Activated CD4-positive, alpha-beta T cell treated with anti-CD3 and anti-CD28 coated beads for 36 hours (primary cell): ENCODE measurements around the gene PCDHA5. TPM values are rescaled to one million over a fixed set of nuclear protein-coding genes. Genes with fewer than 3 reads are reported as not detected.
"Not testable (repeated sequence)": the region's sequence is repeated elsewhere in the genome, so short reads cannot be mapped to it uniquely, and the experiment has no call there.

ENCODE experiments used
- ATAC-seq: fragments of 200-7000 bp; cut with Tn5 transposase; one replicate; pipeline ENCODE4 v1.10.0; 2021; ENCODE audit warnings: mild to moderate bottlenecking, moderate library complexity
- CTCF ChIA-PET: fragments of 350-600 bp; sonication (Branson Sonifier 250); formaldehyde crosslinking; loops from one replicate; lab custom pipeline; 2021; ENCODE audit warnings: antibody characterized with exemption; lab: Charles Lee
- POLR2A ChIA-PET: fragments of 350-600 bp; sonication (Branson Sonifier 250); formaldehyde crosslinking; loops from one replicate; lab custom pipeline; 2021; ENCODE audit warnings: antibody characterized with exemption, inconsistent platforms; lab: Charles Lee
- DNase-seq: peaks from one replicate; pipeline ENCODE4 v3.0.0-alpha.2; 2020
- H3K27ac Mint-ChIP-seq: one replicate; pipeline ENCODE4 v1.8.0; 2021; ENCODE audit warnings: mixed read lengths
- H3K27me3 Mint-ChIP-seq: one replicate; pipeline ENCODE4 v1.8.0; 2021; ENCODE audit warnings: mixed read lengths
- H3K36me3 Mint-ChIP-seq: one replicate; pipeline ENCODE4 v1.8.0; 2021; ENCODE audit warnings: low read depth, mixed read lengths
- H3K4me1 Mint-ChIP-seq: one replicate; pipeline ENCODE4 v1.8.0; 2021; ENCODE audit warnings: mixed read lengths
- H3K4me3 Mint-ChIP-seq: one replicate; pipeline ENCODE4 v1.8.0; 2021; ENCODE audit warnings: mild to moderate bottlenecking, moderate library complexity, mixed read lengths
- H3K9me3 Mint-ChIP-seq: one replicate; pipeline ENCODE4 v1.8.0; 2021; ENCODE audit warnings: low read depth, mixed read lengths
- intact Hi-C, 2 experiments: fragments of 100-400 bp; cut with DNase I in 1 of 2; cut with micrococcal nuclease in 1 of 2; formaldehyde crosslinking; loops; one replicate each; pipeline versions ENCODE4 v1.14.2 to v1.15.1; 2022 to 2024; cut with DNase I, micrococcal nuclease
- total RNA-seq, 2 experiments: library from RNA; stranded (reverse); gene quantifications; one replicate each; pipeline ENCODE4 v1.2.3, GENCODE V29; 2021

Gene PCDHA5
- not detected for total RNA-seq

GRCh38 chr5:140821375-140822280 is at the start of gene PCDHA5:
Gene PCDHA5, plus strand, starts transcription at chr5:140821613.
- POLR2A ChIA-PET, result no interaction called here
- H3K4me1 Mint-ChIP-seq, result no peaks in the 10 kb centered on the region
- CTCF ChIA-PET, result interaction anchor here (0.7 to 1.6 kb wide), 5 partner anchors 16 to 1911 kb away, joined by 3 to 6 read pairs (median 4); partner anchors contain the start of gene PCDHA1
- no peak within 1 kb of the TSS for H3K4me3 Mint-ChIP-seq
- peak; percentile 62 for DNase-seq
- peaks cover 5% of the 10 kb centered on the region for H3K27me3 Mint-ChIP-seq
- no peak for ATAC-seq
- H3K36me3 Mint-ChIP-seq, result peaks cover 3% of the 10 kb centered on the region
- intact Hi-C loops, result no loop called here
- no peak within 1 kb of the TSS for H3K27ac Mint-ChIP-seq
- peaks cover 5% of the 10 kb centered on the region for H3K9me3 Mint-ChIP-seq

GRCh38 chr5:140780512-140780911 is 40.9 kb upstream of the PCDHA5 start:
- no peak overlapping the region for H3K4me3 Mint-ChIP-seq
- no peaks in the 10 kb centered on the region for H3K4me1 Mint-ChIP-seq
- H3K36me3 Mint-ChIP-seq, result peaks cover 18% of the 10 kb centered on the region
- ChIA-PET POLR2A (no interaction called here), CTCF (interaction anchor here (0.8 kb wide), 1 partner anchor 9 kb away, joined by 3 read pairs; no protein-coding TSS in a partner anchor)
- H3K27me3 Mint-ChIP-seq, result peaks cover 11% of the 10 kb centered on the region
- DNase-seq (no peak), ATAC-seq (no peak)
- peaks cover 44% of the 10 kb centered on the region for H3K9me3 Mint-ChIP-seq
- intact Hi-C loops, result no loop called here
- H3K27ac Mint-ChIP-seq, result no peak overlapping the region

- POLR2A ChIA-PET, result no interaction called here
These were observed 35.3 kb upstream of the PCDHA5 start, which contains the start of gene PCDHA1 for GRCh38 chr5:140785905-140786686. Gene PCDHA1, plus strand, starts transcription at chr5:140786140.

GRCh38 chr5:140787422-140787821 is 34.0 kb upstream of the PCDHA5 start:
- CTCF ChIA-PET, result interaction anchor here (1.4 kb wide), 1 partner anchor 54 kb away, joined by 5 read pairs; no protein-coding TSS in a partner anchor

More at GRCh38 chr5:140785905-140786686, 35.3 kb upstream of the PCDHA5 start, which contains the start of gene PCDHA1:
- Mint-ChIP-seq H3K27me3 (peaks cover 33% of the 10 kb centered on the region), H3K9me3 (peaks cover 37% of the 10 kb centered on the region), H3K4me3 (no peak within 1 kb of the TSS), H3K4me1 (no peaks in the 10 kb centered on the region), H3K27ac (no peak within 1 kb of the TSS), H3K36me3 (peaks cover 28% of the 10 kb centered on the region)
- ATAC-seq (no peak), DNase-seq (no peak)
- intact Hi-C loops, result loop anchor here in 1 of 2 experiments (5.0 kb wide), 2 partner anchors 46 to 256 kb away; partner anchors contain the start of gene PCDHA7
- CTCF ChIA-PET, result interaction anchor here (0.5 to 1.4 kb wide), 6 partner anchors 18 to 635 kb away, joined by 3 to 5 read pairs (median 4); partner anchors contain the start of genes PCDHA5 and PCDHGA11

GRCh38 chr5:140787849-140788504 is 33.4 kb upstream of the PCDHA5 start:
- H3K4me3 Mint-ChIP-seq, ATAC-seq, H3K27ac Mint-ChIP-seq, H3K4me1 Mint-ChIP-seq, POLR2A ChIA-PET, DNase-seq: not testable (repeated sequence)
- peaks cover 36% of the 10 kb centered on the region for H3K27me3 Mint-ChIP-seq
- CTCF ChIA-PET, result interaction anchor here (0.6 kb wide), 1 partner anchor 19 kb away, joined by 3 read pairs; the partner anchor contains the start of gene PCDHA4
- intact Hi-C loops, result loop anchor here in 1 of 2 experiments (5.0 kb wide), 2 partner anchors 44 to 254 kb away; partner anchors contain the start of gene PCDHA7
- H3K36me3 Mint-ChIP-seq, result peaks cover 23% of the 10 kb centered on the region
- peaks cover 33% of the 10 kb centered on the region for H3K9me3 Mint-ChIP-seq

More at GRCh38 chr5:140787422-140787821, 34.0 kb upstream of the PCDHA5 start:
- H3K9me3 Mint-ChIP-seq, result peaks cover 34% of the 10 kb centered on the region
- intact Hi-C loops, result loop anchor here in 1 of 2 experiments (5.0 kb wide), 2 partner anchors 45 to 255 kb away; partner anchors contain the start of gene PCDHA7
- peaks cover 21% of the 10 kb centered on the region for H3K36me3 Mint-ChIP-seq
- H3K27ac Mint-ChIP-seq, H3K4me3 Mint-ChIP-seq, ATAC-seq, H3K4me1 Mint-ChIP-seq, POLR2A ChIA-PET, DNase-seq: not testable (repeated sequence)
- peaks cover 33% of the 10 kb centered on the region for H3K27me3 Mint-ChIP-seq

- CTCF ChIA-PET, result no interaction called here
- peaks cover 41% of the 10 kb centered on the region for H3K27me3 Mint-ChIP-seq
- peaks cover 44% of the 10 kb centered on the region for H3K9me3 Mint-ChIP-seq
- H3K36me3 Mint-ChIP-seq, result peaks cover 34% of the 10 kb centered on the region
- ATAC-seq, result no peak
- intact Hi-C loops, result loop anchor here (5.0 to 10.0 kb wide), 3 partner anchors 41 to 581 kb away; partner anchors contain the start of genes PCDHA7 (in 1 of the 2), PCDHGA5 (in 1 of the 2), PCDHGA6 (in 1 of the 2) and PCDHGB3 (in 1 of the 2)
- POLR2A ChIA-PET, result no interaction called here
- no peak overlapping the region for H3K27ac Mint-ChIP-seq
- H3K4me3 Mint-ChIP-seq, result no peak overlapping the region
- no peak for DNase-seq
- no peaks in the 10 kb centered on the region for H3K4me1 Mint-ChIP-seq
These were observed 30.3 kb upstream of the PCDHA5 start for GRCh38 chr5:140791089-140791488.

GRCh38 chr5:140794595-140795258 is 26.7 kb upstream of the PCDHA5 start, which contains the start of gene PCDHA2:
Gene PCDHA2, plus strand, starts transcription at chr5:140794852.
- intact Hi-C loops, result loop anchor here (5.0 to 10.0 kb wide), 3 partner anchors 38 to 578 kb away; partner anchors contain the start of genes PCDHA7 (in 1 of the 2), PCDHGA5 (in 1 of the 2), PCDHGA6 (in 1 of the 2) and PCDHGB3 (in 1 of the 2)
- Mint-ChIP-seq H3K4me1 (no peaks in the 10 kb centered on the region), H3K27me3 (peaks cover 28% of the 10 kb centered on the region), H3K9me3 (peaks cover 31% of the 10 kb centered on the region), H3K36me3 (peaks cover 19% of the 10 kb centered on the region), H3K27ac (no peak within 1 kb of the TSS), H3K4me3 (no peak within 1 kb of the TSS)
- POLR2A ChIA-PET, result no interaction called here
- DNase-seq (no peak), ATAC-seq (no peak)
- CTCF ChIA-PET, result interaction anchor here (1.3 kb wide), 1 partner anchor 31 kb away, joined by 3 read pairs; no protein-coding TSS in a partner anchor

GRCh38 chr5:140795259-140795641 is 26.2 kb upstream of the PCDHA5 start:
- ChIA-PET POLR2A (no interaction called here), CTCF (no interaction called here)
- peaks cover 20% of the 10 kb centered on the region for H3K36me3 Mint-ChIP-seq
- H3K27me3 Mint-ChIP-seq, result peaks cover 29% of the 10 kb centered on the region
- intact Hi-C loops, result loop anchor here in 1 of 2 experiments (10.0 kb wide), 1 partner anchor 570 kb away; the partner anchor contains the start of gene PCDHGA5
- no peaks in the 10 kb centered on the region for H3K4me1 Mint-ChIP-seq
- ATAC-seq, result no peak
- DNase-seq, result no peak
- H3K27ac Mint-ChIP-seq, result no peak overlapping the region
- H3K9me3 Mint-ChIP-seq, result peaks cover 34% of the 10 kb centered on the region
- H3K4me3 Mint-ChIP-seq, result no peak overlapping the region

- peaks cover 30% of the 10 kb centered on the region for H3K27me3 Mint-ChIP-seq
- DNase-seq, H3K4me1 Mint-ChIP-seq, POLR2A ChIA-PET, H3K4me3 Mint-ChIP-seq, CTCF ChIA-PET, H3K27ac Mint-ChIP-seq, ATAC-seq: not testable (repeated sequence)
- H3K36me3 Mint-ChIP-seq, result peaks cover 20% of the 10 kb centered on the region
- intact Hi-C loops, result loop anchor here in 1 of 2 experiments (10.0 kb wide), 1 partner anchor 569 kb away; the partner anchor contains the start of gene PCDHGA5
- peaks cover 30% of the 10 kb centered on the region for H3K9me3 Mint-ChIP-seq
These were observed 25.2 kb upstream of the PCDHA5 start for GRCh38 chr5:140796072-140796717.
